NCI-H146 treated with DMSO at 0.1 percent for 48 hours (cell line): Measurements from ENCODE around the gene CDH16.
"Not testable (repeated sequence)": the region's sequence is repeated elsewhere in the genome, so short reads cannot be mapped to it uniquely, and the experiment has no call there.

Experiments
- DNase-seq: peaks from one replicate; lab custom pipeline; 2025; ENCODE audit not compliant: unreplicated experiment; lab: John Stamatoyannopoulos, UW

CDH16 gene

GRCh38 chr16:66918803-66919568 is at the start of gene CDH16:
TSS of gene CDH16 (minus strand) at chr16:66918885. CDS start at chr16:66918065, 820 bp downstream.
- no peak for DNase-seq

- DNase-seq, result no peak
Measured at GRCh38 chr16:66964049-66964448, 45.4 kb upstream of the CDH16 start.

DNA sequence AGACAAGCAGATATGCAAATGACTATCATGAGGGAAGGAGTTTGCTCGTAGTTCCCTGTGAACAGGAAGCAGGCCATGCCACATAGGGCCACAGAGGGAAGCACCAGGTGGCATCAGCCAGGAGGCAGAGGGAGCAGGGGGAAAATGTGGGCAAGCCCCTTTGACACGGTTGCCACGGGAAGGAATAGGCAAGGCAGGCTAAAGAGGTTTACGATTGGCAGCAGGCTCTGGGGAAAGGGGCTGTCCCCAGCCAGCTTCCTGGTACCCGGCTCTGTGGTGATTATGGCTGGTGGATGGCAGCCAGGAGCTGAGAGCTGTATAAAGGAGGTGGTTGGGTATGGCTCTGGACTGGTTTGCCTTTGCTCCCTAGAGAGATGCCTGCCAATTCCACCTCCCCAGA is 43.2 kb upstream of the CDH16 start:
- DNase-seq, result no peak

DNA sequence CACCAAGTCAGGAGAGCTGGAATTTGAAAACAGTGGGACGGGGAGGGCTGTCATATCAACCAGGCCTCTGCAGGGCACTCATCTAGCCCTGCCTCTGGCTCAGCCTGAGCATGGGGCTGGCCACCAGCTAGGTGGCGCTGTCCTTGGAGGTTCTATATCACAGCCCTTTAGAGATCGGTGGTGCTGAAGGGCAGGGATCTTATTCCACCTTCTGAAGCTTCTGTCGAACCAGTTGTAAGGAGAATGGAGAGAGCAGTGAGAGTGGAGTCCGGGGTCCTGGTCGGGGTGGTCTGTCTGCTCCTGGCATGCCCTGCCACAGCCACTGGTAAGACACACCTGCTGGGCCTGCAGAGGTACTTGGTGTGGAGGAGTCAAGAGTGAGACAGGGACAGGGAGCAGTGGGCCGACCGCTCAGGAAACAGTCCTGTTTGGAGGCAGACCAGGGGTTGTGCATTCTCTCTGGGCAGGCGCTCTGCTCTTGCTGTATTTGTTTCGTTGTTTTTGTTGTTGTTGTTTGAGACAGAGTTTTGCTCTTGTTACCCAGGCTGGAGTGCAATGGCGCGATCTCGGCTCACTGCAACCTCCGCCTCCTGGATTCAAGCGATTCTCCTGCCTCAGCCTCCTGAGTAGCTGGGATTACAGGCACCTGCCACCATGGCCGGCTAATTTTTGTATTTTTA is 42.5 kb upstream of the CDH16 start, which contains the start of gene CES3:
Gene CES3, plus strand, starts transcription at position 202 of the 680 bp plus-strand sequence. Its CDS starts 42 bp downstream, at position 244.
- DNase-seq, result peak; percentile 51

DNA sequence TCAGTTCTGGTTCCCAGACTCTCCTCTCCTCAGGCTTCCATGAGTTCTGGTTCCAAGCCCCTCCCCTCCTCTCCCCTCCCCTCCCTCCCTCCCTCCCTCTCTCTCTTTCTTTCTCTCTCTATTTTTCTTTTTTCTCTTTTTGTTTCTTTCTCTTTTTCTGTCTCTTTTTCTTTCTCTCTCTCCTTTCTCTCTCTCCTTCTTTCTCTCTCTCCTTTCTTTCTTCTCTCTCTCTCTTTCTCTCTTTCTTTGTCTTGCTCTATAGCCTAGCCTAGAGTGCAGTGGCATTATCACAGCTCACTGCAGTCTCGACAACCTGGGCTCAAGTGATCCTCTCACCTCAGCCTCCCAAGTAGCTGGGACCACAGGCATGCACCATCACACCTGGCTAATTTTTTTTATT is 41.6 kb upstream of the CDH16 start:
- no peak for DNase-seq

GRCh38 chr16:66959704-66960161 is 41.0 kb upstream of the CDH16 start:
- DNase-seq, result no peak

DNA sequence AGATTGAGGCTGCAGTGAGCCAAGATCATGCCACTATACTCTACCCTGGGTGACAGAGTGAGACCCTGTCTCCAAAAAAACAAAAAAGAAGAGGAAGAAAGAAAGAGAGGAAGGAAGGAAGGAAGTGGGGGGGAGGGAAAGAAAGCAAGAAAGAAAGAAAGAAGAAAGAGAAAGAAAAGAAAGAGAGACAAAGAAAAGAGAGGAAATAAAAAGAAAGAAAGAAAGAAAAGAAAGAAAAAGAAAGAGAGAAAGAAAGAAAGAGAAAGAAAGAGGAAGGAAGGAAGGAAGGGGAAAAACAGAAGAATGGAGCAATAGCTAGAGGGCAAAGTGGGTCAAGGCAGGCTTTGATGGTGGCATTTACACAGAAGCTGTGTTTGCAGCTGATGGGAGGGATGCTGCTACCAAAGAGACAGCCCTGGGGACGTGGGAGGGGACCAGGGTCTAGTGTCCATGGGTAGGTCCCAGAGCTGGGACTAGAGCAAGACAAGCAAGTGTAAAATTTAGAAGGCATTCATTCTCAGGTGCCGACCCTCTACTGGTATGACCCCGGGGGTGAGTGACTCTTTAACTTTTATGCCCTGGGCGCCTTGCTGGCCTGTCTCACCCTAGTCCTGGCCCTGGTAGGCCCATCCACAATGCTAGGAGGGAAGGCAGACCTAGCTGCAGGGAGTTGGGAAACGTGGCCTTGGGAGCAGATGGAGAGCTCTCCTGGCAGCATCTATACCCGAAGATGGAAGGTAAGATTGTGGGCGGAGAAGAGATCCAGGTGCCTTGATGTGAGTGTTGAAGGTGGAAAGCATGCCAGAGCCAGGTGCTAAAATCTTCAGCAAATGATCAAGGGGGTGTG is 40.4 kb upstream of the CDH16 start:
- DNase-seq, result no peak

GRCh38 chr16:66956154-66956457 is 37.4 kb upstream of the CDH16 start:
- DNase-seq, result not testable (repeated sequence)

DNA sequence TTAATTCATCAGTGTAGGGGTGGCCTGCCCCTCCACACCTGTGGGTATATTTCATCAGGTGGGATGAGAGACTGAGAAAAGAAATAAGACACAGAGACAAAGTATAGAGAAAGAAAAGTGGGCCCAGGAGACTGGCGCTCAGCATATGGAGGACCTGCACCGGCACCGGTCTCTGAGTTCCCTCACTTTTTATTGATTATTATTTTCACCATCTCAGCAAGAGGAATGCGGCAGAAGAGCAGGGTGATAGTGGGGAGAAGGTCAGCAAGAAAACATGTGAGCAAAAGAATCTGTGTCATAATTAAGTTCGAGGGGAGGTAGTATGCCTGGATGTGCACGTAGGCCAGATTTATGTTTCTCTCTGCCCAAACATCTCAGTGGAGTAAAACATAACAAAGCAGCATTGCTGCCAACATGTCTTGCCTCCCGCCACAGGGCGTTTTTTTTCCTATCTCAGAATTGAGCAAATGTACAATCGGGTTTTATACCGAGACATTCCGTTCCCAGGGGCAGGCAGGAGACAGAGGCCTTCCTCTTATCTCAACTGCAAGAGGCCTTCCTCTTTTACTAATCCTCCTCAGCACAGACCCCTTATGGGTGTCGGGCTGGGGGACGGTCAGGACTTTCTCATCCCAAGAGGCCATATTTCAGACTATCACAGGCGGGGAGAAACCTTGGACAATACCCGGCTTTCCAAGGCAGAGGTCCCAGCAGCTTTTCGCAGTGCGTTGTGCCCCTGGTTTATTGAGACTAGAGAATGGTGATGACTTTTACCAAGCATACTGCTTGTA is 36.9 kb upstream of the CDH16 start:
- DNase-seq, result not testable (repeated sequence)

DNA sequence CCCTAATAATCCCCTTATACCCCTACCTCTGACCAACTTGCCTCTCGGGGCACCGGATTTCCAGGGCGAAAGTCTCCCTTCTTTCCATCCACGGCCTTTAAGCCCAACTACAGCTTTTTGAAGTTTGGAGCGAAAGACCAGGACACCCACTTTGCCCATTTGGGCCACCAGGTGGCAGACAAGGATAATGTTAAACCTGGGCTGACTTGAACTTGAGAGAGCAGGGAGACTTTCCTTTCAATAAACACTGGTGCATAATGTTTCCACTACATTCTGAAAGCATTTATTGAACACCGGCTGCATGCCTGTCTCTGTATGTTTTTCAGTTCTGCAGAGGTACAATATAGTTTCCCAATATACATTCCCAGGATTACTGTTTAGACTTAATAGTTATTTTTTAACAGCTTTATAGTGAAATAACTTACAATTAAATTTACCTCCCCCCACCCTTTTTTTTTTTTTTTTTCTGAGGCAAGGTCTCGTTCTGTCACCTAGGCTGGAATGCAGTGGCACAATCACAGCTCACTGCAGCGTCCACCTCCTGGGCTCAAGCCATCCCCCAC is 35.5 kb upstream of the CDH16 start:
- DNase-seq, result peak; percentile 26

DNA sequence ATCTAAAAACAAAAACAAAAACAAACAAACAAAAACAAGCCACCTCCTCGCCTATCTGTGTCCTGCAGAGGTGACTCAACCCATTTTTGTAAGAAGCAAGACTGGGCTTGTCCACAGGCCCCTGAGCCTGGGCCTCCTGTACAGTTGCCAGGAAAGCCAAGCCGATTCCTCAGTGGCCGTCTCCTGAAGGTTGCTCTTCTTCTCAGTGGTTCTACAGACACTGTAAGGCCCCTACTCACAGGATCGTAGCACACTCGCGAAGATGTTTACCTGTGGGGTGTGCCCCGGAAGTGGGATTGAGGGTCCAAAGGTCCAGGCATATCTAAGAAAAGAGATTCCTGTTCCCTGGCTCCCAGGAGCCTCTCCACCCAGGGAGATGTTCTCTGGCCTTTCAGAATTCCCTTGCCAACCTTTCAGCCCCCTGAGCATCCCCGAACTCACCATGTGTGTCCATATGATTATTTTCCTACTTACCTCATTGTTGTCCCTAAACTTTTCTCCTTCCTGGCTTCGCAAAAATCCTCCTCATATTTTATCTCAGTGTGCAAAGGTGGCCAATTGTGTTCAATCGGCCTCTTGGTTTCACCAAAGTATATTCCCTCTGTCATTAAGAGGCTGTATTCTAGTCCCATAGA is 34.9 kb upstream of the CDH16 start:
- no peak for DNase-seq

DNA sequence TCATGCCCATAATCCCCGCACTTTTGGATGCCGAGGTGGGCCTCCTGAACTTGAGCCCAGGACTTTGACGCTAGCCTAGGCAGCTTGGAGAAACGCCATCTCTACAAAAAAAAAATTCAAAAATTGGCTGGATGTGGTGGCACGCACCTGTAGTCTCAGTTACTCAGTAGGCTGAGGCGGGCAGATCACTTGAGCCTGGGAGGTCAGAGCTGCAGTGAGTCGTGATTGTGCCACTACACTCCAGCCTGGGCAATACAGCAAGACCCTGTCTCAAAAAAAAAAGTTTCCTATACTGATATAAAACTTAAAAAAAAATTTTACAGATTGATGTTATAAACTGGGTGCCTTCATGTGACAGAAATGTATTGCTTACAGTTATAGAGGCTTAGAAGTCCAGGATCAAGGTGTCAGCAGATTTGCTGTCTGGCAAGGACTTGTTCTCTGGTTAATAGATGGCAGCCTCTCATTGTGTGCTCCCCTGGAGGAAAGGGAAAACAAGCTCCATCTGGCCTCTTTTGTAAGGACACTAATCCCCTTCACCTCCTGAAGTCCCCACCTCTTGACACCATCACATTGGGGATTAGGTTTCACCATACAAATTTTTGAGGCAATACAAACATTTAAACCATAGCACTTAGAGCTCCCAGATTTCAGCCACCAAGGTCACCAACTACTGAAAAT is 33.9 kb upstream of the CDH16 start:
- DNase-seq, result no peak

DNA sequence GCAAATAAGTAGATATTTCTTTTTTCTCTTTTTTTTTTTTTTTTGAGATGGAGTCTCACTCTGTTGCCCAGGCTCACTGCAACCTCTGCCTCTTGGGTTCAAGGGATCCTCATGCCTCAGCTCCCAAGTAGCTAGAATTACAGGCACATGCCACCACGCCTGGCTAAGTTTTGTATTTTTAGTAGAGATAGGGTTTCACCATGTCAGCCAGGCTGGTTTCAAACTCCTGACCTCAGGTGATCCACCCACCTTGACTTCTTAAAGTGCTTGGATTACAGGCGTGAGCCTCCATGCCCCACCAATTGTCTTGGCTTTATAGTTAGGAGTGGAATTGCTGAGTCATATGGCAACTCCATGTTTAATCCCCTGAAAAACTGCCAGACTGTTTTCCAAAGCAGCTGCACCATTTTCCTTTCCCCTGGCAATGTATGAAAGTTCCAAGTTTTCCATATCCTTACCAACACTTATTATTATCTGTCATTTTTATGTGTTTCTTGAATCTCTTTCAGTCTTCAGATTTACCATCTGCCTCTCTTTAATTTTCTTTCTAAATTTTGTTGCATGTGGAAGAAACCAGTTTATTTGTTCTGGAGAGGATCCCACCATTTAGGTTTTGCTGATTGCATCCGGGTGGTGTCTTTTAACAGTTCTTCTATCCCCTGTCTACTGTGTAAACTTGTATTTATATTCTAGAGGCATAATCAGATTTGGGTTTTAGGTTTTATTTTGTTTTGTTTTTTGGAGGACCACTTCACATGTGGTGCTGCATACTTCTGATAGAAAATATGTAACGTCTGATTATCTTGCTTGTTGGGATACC is 32.5 kb upstream of the CDH16 start:
- no peak for DNase-seq

- DNase-seq, result no peak
Measured at GRCh38 chr16:66950437-66950836, 31.8 kb upstream of the CDH16 start.

DNA sequence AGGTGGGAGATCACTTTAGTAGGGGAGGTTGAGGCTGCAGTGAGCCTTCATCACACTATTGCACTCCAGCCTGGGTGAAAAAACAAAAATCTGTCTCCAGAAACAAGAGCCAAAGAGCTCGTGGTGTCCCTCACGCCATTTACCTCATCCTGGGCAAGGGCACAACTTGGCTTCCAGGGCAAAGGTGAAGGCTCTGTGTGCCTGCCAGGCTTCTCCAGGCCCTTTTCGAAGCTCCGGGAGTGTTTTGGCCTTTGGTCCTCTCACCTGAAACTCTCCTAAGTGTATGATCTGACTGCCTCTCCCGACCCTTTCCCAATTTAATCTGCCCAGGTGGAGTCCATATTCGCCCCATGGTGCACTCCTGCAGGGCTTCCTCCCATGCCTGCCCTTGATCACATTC is 30.8 kb upstream of the CDH16 start:
- no peak for DNase-seq

DNA sequence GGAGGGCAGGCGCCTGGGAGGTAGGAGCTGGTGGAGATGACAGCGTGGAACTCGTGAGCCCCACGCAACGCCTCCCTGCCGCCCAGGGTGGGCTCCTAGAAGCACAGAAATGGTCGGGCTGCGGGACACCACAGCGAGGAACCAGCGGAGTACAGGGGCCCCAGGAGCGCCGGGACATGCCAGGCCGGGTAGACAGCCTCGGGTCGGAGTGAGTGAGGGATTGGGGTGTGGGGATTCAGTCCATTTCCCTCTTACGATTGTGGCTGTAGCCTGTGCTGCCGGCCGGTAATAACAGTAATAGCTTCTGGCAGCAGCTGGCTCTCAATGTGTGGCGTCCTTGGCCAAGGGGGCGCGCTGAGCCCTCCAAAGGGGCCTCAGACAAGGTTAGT is 30.1 kb upstream of the CDH16 start:
- no peak for DNase-seq

GRCh38 chr16:66948134-66948836 is 29.6 kb upstream of the CDH16 start:
- no peak for DNase-seq
